Skeletal muscle satellite cell (primary cell): Measurements from ENCODE around the gene GPX2. TPM values are rescaled to one million over a fixed set of nuclear protein-coding genes. Genes with fewer than 3 reads are reported as not detected.

ENCODE experiments used
- H3K27me3 ChIP-seq: 2 replicates; pipeline ENCODE4 v1.7.0; 2013; ENCODE audit warnings: low read length; ENCODE audit not compliant: control insufficient read depth, insufficient read depth
- H3K36me3 ChIP-seq: 2 replicates; pipeline ENCODE4 v1.7.0; 2013; ENCODE audit warnings: mild to moderate bottlenecking, control low read depth, low read length; ENCODE audit not compliant: insufficient read depth
- H3K4me1 ChIP-seq: 2 replicates; pipeline ENCODE4 v1.7.0; 2013; ENCODE audit warnings: low read length; ENCODE audit not compliant: control insufficient read depth, insufficient read depth
- H3K4me2 ChIP-seq: 2 replicates; pipeline ENCODE4 v1.7.0; 2013; ENCODE audit warnings: mild to moderate bottlenecking, low read length
- H3K4me3 ChIP-seq: 2 replicates; pipeline ENCODE4 v1.7.0; 2013; ENCODE audit warnings: low read length
- H3K9ac ChIP-seq: 2 replicates; pipeline ENCODE4 v1.7.0; 2013; ENCODE audit warnings: mild to moderate bottlenecking, low read depth, low read length, moderate library complexity
- H3K9me3 ChIP-seq: replicated peaks from 2 replicates; pipeline ENCODE4 v1.7.0; 2013; ENCODE audit warnings: mild to moderate bottlenecking, control low read depth, low read length
- small RNA-seq: library from RNA; depleted of rRNA; stranded (forward); fragments of <200 nt; gene quantifications from one replicate; pipeline ENCODE3, GENCODE V24; 2012

The GPX2 gene

DNA sequence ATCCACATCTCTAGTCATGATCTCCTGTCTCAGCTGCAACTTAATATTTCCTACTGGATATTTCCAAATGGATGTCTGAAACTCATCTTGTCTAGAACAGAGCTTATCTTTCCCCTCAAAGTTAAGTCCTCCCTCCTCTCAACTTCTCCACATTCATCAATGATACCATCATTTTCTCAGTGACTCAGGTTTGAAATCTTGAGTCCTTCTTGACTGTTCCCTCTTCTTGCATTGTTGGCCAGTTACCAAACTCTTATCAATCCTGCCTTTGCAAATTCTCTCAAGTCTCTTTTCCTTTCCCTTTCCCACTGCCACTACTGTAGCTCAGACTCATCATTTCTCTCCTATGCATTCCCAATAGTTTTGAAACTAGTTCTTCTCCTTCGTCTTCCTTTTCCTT lies 42.6 kb downstream of the GPX2 start:
- no peak overlapping the region for H3K9ac ChIP-seq
- no peak overlapping the region for H3K4me2 ChIP-seq
- H3K27me3 ChIP-seq, result peaks cover 59% of the 10 kb centered on the region
- H3K36me3 ChIP-seq, result no peaks in the 10 kb centered on the region
- no peaks in the 10 kb centered on the region for H3K9me3 ChIP-seq
- no peaks in the 10 kb centered on the region for H3K4me1 ChIP-seq
- H3K4me3 ChIP-seq, result no peak overlapping the region

DNA sequence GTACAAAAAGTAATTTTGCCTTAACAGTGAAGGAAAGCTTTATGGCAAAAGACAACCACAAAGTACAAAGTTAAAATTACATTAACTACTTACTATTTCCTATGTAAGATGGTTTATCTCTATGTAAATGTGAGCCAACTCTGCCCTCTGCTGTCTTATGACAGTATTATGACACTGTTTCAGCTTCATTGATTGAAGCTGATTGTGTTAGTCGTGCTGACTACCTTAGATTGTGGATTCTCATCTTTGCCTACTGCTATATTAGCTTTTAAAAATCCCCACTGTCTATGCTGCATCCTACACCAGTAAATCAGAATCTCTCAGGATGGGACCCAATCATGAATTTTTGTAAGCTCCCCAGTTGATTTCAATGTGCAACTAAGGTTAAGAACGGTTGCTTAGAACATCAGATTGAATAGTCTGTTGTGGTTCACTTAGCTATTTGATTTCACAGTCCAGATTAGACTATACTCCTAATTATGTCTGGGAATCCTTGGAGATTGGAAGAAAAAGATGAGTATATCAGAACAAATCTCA lies 50.6 kb downstream of the GPX2 start:
- no peaks in the 10 kb centered on the region for H3K9me3 ChIP-seq
- H3K27me3 ChIP-seq, result peaks cover 46% of the 10 kb centered on the region
- no peaks in the 10 kb centered on the region for H3K36me3 ChIP-seq
- H3K4me1 ChIP-seq, result no peaks in the 10 kb centered on the region
- no peak overlapping the region for H3K9ac ChIP-seq
- no peak overlapping the region for H3K4me2 ChIP-seq
- H3K4me3 ChIP-seq, result no peak overlapping the region

DNA sequence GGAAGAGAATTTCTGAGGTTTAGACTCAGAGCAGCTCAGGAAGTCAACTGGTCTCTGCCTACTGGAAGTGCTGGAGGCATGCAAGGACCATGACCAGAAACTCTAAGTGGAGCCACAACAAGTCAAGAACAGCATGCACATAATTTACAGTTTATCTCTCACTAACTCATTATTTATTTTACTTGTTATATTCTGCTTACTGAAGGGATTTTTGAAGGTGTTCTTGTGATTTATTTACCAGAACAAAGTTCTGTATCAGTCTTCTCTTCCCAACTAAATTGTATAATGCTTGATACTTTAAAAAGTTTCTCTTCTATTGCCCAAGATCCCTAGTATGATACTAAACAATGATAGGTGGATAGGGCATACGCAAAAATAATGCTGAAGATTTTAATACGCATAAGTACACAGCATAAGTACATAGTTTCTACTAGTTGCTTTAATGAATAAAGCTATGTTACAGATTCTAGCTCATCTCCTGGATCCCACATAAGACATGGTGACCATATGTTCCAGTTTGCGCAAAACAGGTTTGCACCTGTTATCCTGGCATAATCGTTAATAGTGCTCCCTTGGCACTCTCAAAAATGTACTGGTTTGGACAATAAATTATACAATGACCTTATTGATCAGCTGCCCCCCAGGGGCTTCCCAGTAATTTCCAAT lies 51.2 kb downstream of the GPX2 start:
- Histone ChIP-seq H3K9ac (no peak overlapping the region), H3K4me3 (no peak overlapping the region), H3K36me3 (no peaks in the 10 kb centered on the region), H3K4me1 (no peaks in the 10 kb centered on the region), H3K27me3 (peaks cover 50% of the 10 kb centered on the region), H3K9me3 (no peaks in the 10 kb centered on the region), H3K4me2 (no peak overlapping the region)

DNA sequence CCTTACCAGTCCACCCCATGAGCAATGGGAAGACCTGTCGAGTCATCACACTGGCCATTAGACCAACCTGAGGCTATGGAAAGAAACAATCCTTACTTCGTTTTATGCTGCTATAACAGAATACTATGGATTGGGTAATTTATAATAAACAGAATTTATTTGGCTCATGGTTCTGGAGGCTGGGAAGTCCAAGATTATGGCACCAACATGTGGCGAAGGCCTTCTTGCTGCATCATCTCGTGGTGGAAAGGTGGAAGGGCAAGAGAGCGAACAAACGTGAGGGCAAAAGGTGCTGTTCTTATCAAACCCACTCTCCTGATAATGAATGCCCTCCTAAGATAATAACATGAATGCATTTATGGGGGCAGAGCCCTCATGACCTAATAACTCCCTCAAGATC lies 53.2 kb downstream of the GPX2 start:
- Histone ChIP-seq H3K4me2 (no peak overlapping the region), H3K27me3 (peaks cover 66% of the 10 kb centered on the region), H3K9ac (no peak overlapping the region), H3K36me3 (no peaks in the 10 kb centered on the region), H3K4me3 (no peak overlapping the region), H3K4me1 (no peaks in the 10 kb centered on the region), H3K9me3 (no peaks in the 10 kb centered on the region)

Small RNA genes lying within 50 kb of the gene (small RNA-seq; reads per million reads assigned to genes)
- not detected for gene RPPH1-2P
